Gastroesophageal sphincter (tissue), 3 donors: ENCODE data around the gene CCDC57.

Experiments
- EP300 ChIP-seq: sonication (generic); formaldehyde crosslinking; IDR thresholded peaks from one replicate; pipeline ENCODE4 v1.6.1; 2017; ENCODE audit warnings: antibody characterized with exemption, mild to moderate bottlenecking
- POLR2A ChIP-seq, 2 donors: fragments of 450-650 bp; IDR thresholded peaks; one replicate each; pipeline ENCODE4 v1.6.1; 2017; ENCODE audit warnings: antibody characterized with exemption in 2 of 2, mild to moderate bottlenecking in 2 of 2, moderate library complexity in 1 of 2
- POLR2AphosphoS5 ChIP-seq: sonication (generic); formaldehyde crosslinking; IDR thresholded peaks from one replicate; pipeline ENCODE4 v1.6.1; 2017; ENCODE audit warnings: antibody characterized with exemption
- TF ChIP-seq, protein P1 (sequence below), 4 experiments: fragments of 200-600 bp in 2 of 4; fragments of 450-650 bp in 2 of 4; sonication (generic) in 1 of 4; IDR thresholded peaks; one replicate each; pipeline ENCODE4 v1.5.1; 2017 to 2019; ENCODE audit warnings: antibody characterized with exemption in 4 of 4, mild to moderate bottlenecking in 2 of 4, moderate library complexity in 2 of 4

DNA sequence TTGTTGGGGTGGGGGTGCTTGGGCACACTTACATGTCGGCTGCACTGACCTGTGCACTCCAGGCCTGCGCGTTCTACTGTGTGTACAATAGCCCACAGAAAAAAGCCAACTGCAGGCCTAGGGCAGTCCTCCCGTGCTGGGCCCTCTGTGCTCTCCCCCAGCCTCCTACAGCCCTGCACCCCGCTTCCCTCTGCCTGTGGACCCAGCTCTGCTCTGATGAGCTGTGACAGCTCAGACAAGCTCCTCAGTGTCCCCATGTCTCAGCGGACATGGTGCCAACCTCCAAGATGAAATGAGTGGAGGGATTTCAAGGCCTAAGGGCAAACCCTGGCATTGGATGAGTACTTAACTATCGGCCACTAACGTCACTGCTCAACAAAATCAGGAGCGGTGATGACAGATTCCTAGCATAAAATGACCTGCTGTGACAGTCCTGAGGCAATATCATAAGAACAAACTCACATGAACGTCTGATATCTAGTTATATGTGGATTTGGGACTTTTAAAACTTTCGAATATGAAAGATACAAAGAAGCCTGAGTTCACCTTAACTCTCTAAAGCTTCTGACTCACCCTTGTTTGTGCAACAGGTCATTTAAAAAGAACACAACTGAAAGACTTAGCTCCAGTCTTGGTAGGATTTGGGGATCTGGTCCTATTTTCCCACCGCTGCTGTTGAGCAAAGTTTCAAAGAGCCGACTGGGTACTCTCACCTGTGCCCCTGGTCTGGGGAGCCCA, 34.7 kb downstream of the CCDC57 start:
- TF ChIP-seq, protein P1, sequence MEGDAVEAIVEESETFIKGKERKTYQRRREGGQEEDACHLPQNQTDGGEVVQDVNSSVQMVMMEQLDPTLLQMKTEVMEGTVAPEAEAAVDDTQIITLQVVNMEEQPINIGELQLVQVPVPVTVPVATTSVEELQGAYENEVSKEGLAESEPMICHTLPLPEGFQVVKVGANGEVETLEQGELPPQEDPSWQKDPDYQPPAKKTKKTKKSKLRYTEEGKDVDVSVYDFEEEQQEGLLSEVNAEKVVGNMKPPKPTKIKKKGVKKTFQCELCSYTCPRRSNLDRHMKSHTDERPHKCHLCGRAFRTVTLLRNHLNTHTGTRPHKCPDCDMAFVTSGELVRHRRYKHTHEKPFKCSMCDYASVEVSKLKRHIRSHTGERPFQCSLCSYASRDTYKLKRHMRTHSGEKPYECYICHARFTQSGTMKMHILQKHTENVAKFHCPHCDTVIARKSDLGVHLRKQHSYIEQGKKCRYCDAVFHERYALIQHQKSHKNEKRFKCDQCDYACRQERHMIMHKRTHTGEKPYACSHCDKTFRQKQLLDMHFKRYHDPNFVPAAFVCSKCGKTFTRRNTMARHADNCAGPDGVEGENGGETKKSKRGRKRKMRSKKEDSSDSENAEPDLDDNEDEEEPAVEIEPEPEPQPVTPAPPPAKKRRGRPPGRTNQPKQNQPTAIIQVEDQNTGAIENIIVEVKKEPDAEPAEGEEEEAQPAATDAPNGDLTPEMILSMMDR (IDR thresholded peaks at IDR 0.05): no peak
- TF ChIP-seq EP300 (no peak), POLR2AphosphoS5 (no peak), POLR2A (IDR thresholded peaks at IDR 0.05) (no peak)
